Esophagus muscularis mucosa (tissue), 4 donors: ENCODE measurements around the gene SEC62.

Experiments
- CTCF ChIP-seq, 3 experiments: fragments of 200-600 bp in 2 of 3; fragments of 450-650 bp in 1 of 3; sonication (generic) in 2 of 3; IDR thresholded peaks; one replicate each; pipeline ENCODE4 v1.5.1; 2017 to 2019; ENCODE audit warnings: antibody characterized with exemption in 3 of 3, mild to moderate bottlenecking in 2 of 3, moderate library complexity in 1 of 3
- EP300 ChIP-seq: sonication (generic); formaldehyde crosslinking; IDR thresholded peaks from one replicate; pipeline ENCODE4 v1.6.1; 2017; ENCODE audit warnings: antibody characterized with exemption
- POLR2A ChIP-seq: fragments of 450-650 bp; IDR thresholded peaks from one replicate; pipeline ENCODE4 v1.6.1; 2017; ENCODE audit warnings: antibody characterized with exemption, moderate library complexity, mild to moderate bottlenecking, low read depth
- POLR2AphosphoS5 ChIP-seq, 2 donors: sonication (generic); formaldehyde crosslinking; IDR thresholded peaks; one replicate each; pipeline ENCODE4 v1.6.1; 2017; ENCODE audit warnings: antibody characterized with exemption in 2 of 2

- TF ChIP-seq POLR2A (no peak), CTCF (IDR thresholded peaks at IDR 0.05) (no peak), POLR2AphosphoS5 (IDR thresholded peaks at IDR 0.05) (no peak), EP300 (no peak)
These were observed 76.9 kb downstream of the SEC62 start for GRCh38 chr3:170043506-170043905.
